Panc1 (cell line): ENCODE measurements around the gene PAQR9. TPM values are rescaled to one million over a fixed set of nuclear protein-coding genes. Genes with fewer than 3 reads are reported as not detected.

Experiments used
- ATAC-seq: fragments of 200-7000 bp; cut with Tn5 transposase; 2 replicates; pipeline ENCODE4 v1.9.1; 2020; ENCODE audit warnings: mild to moderate bottlenecking, moderate library complexity
- BruUV-seq: library from RNA; stranded (reverse); fragments of 400-500 nt; replicated peaks from 2 replicates; lab custom pipeline; 2021; lab: Mats Ljungman, UMichigan
- CTCF ChIA-PET: fragments of 300-600 bp; sonication (Branson Sonifier 250); formaldehyde crosslinking; loops from one replicate; lab custom pipeline; 2022; ENCODE audit warnings: antibody characterized with exemption; lab: Charles Lee
- POLR2A ChIA-PET: fragments of 300-600 bp; sonication (Branson Sonifier 250); formaldehyde crosslinking; loops from one replicate; lab custom pipeline; 2022; ENCODE audit warnings: antibody characterized with exemption; lab: Charles Lee
- DNase-seq: peaks from one replicate; pipeline ENCODE4 v3.0.0-alpha.2; 2010; ENCODE audit warnings: low read depth, low spot score
- H3K27ac ChIP-seq: 2 replicates; pipeline ENCODE4 v1.5.1; 2011; ENCODE audit warnings: mild to moderate bottlenecking, low read length, inconsistent platforms
- H3K27me3 ChIP-seq: fragments of 200-500 bp; sonication (Bioruptor generic); 2 replicates; pipeline ENCODE4 v1.6.0; 2014; ENCODE audit warnings: low read length, inconsistent platforms; ENCODE audit not compliant: control insufficient read depth, insufficient read depth
- H3K36me3 ChIP-seq: fragments of 200-500 bp; sonication (Bioruptor generic); 2 replicates; pipeline ENCODE4 v1.5.1; 2014; ENCODE audit warnings: inconsistent platforms, mild to moderate bottlenecking, low read length, moderate library complexity; ENCODE audit not compliant: control insufficient read depth, insufficient read depth
- H3K4me1 ChIP-seq: 2 replicates; pipeline ENCODE4 v1.5.1; 2011; ENCODE audit warnings: inconsistent platforms, mild to moderate bottlenecking, low read length, moderate library complexity; ENCODE audit not compliant: control insufficient read depth, insufficient read depth
- H3K4me3 ChIP-seq, 2 experiments: 2 replicates each; pipeline ENCODE4 v1.5.1; 2011 to 2012; ENCODE audit warnings: low read depth in 2 of 2, low read length in 2 of 2, mild to moderate bottlenecking in 2 of 2, inconsistent platforms in 1 of 2, moderate library complexity in 1 of 2
- H3K9me3 ChIP-seq: fragments of 200-500 bp; sonication (Bioruptor generic); 2 replicates; pipeline ENCODE4 v1.5.1; 2014; ENCODE audit warnings: low read depth, mild to moderate bottlenecking, inconsistent platforms, low read length, moderate library complexity; ENCODE audit not compliant: control insufficient read depth, insufficient read depth
- POLR2AphosphoS5 ChIP-seq: IDR thresholded peaks from 2 replicates; pipeline ENCODE4 v1.6.1; 2012; ENCODE audit warnings: mild to moderate bottlenecking, low read depth, low read length, moderate library complexity
- SIN3A ChIP-seq: IDR thresholded peaks from 2 replicates; pipeline ENCODE4 v1.6.1; 2012; ENCODE audit warnings: low read depth, mild to moderate bottlenecking, low read length, moderate library complexity, borderline replicate concordance; ENCODE audit not compliant: insufficient read depth
- TCF7L2 ChIP-seq: IDR thresholded peaks from 2 replicates; pipeline ENCODE4 v1.6.1; 2011; ENCODE audit warnings: mild to moderate bottlenecking, low read depth, low read length, inconsistent platforms
- in situ Hi-C: cut with HindIII; loops from 2 replicates; pipeline ENCODE4 v1.10.0; 2016; ENCODE audit warnings: low sequenced_read_pairs, low pct_unique_long_range_greater_than_20kb
- intact Hi-C: fragments of 100-400 bp; cut with micrococcal nuclease; formaldehyde crosslinking; loops from one replicate; pipeline ENCODE4 v1.10.0; 2022; ENCODE audit not compliant: unreplicated experiment
- total RNA-seq: library from RNA; stranded (reverse); gene quantifications from one replicate; pipeline ENCODE4 v1.2.1, GENCODE V29; 2021; ENCODE audit not compliant: unreplicated experiment
- TF ChIP-seq, protein P1 (sequence below), 2 experiments: IDR thresholded peaks; 2 replicates each; pipeline ENCODE4 v1.6.1; 2011 to 2012; ENCODE audit warnings: low read depth in 2 of 2, control low read depth in 1 of 2, low read length in 1 of 2, mild to moderate bottlenecking in 1 of 2, moderate library complexity in 1 of 2; ENCODE audit not compliant: insufficient read depth in 1 of 2
- TF ChIP-seq, protein P2 (sequence below): fragments of 450-650 bp; IDR thresholded peaks from 2 replicates; pipeline ENCODE4 v1.5.1; 2017; ENCODE audit warnings: mild to moderate bottlenecking

The PAQR9 gene
- total RNA-seq, 1 experiment from 2014 or later, result 0.36 TPM

DNA sequence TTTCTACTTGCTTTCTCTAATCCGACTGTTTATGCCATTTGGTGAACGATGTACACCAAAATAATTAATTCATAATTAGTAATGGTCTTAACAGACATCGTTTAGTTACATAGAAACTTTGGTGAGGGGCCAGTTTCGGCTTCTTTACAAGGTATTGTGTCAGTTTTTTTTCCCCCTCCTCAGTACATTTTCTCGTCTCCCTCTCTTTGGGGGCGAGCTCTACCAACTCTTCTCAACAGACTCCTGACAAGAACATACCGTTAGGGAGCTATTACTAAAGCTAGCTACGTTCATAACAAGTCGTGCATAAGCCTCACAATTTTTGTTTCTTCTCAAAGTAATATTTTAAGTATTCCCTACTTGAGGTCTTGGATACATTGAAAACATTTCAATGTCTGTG lies 39.3 kb upstream of the PAQR9 start:
- Histone ChIP-seq H3K9me3 (no peaks in the 10 kb centered on the region), H3K36me3 (peaks cover 7% of the 10 kb centered on the region; the same call in 1 of the 2 replicates), H3K27ac (peak overlapping the region; percentile 99), H3K4me3 (peak overlapping the region; percentile 96 to 97), H3K4me1 (peaks cover 43% of the 10 kb centered on the region), H3K27me3 (no peaks in the 10 kb centered on the region)
- POLR2A ChIA-PET, result interaction anchor here (0.6 kb wide), 2 partner anchors 632 to 637 kb away, joined by 4 to 10 read pairs; no protein-coding TSS in a partner anchor
- ATAC-seq, result no peak
- in situ Hi-C loops (no loop called here), intact Hi-C loops (no loop called here)
- CTCF ChIA-PET, result no interaction called here
- BruUV-seq, result no TSS peak
- DNase-seq, result no peak
- TF ChIP-seq, protein P1, sequence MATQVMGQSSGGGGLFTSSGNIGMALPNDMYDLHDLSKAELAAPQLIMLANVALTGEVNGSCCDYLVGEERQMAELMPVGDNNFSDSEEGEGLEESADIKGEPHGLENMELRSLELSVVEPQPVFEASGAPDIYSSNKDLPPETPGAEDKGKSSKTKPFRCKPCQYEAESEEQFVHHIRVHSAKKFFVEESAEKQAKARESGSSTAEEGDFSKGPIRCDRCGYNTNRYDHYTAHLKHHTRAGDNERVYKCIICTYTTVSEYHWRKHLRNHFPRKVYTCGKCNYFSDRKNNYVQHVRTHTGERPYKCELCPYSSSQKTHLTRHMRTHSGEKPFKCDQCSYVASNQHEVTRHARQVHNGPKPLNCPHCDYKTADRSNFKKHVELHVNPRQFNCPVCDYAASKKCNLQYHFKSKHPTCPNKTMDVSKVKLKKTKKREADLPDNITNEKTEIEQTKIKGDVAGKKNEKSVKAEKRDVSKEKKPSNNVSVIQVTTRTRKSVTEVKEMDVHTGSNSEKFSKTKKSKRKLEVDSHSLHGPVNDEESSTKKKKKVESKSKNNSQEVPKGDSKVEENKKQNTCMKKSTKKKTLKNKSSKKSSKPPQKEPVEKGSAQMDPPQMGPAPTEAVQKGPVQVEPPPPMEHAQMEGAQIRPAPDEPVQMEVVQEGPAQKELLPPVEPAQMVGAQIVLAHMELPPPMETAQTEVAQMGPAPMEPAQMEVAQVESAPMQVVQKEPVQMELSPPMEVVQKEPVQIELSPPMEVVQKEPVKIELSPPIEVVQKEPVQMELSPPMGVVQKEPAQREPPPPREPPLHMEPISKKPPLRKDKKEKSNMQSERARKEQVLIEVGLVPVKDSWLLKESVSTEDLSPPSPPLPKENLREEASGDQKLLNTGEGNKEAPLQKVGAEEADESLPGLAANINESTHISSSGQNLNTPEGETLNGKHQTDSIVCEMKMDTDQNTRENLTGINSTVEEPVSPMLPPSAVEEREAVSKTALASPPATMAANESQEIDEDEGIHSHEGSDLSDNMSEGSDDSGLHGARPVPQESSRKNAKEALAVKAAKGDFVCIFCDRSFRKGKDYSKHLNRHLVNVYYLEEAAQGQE (IDR thresholded peaks at IDR 0.05; ENCODE audit: insufficient read depth in 1 of 2, low read depth in 2 of 2, low read length in 1 of 2), result no peak
- 0 out of 2 replicates have a peak, but pooled peaks have one; percentile 55 for TF ChIP-seq SIN3A

DNA sequence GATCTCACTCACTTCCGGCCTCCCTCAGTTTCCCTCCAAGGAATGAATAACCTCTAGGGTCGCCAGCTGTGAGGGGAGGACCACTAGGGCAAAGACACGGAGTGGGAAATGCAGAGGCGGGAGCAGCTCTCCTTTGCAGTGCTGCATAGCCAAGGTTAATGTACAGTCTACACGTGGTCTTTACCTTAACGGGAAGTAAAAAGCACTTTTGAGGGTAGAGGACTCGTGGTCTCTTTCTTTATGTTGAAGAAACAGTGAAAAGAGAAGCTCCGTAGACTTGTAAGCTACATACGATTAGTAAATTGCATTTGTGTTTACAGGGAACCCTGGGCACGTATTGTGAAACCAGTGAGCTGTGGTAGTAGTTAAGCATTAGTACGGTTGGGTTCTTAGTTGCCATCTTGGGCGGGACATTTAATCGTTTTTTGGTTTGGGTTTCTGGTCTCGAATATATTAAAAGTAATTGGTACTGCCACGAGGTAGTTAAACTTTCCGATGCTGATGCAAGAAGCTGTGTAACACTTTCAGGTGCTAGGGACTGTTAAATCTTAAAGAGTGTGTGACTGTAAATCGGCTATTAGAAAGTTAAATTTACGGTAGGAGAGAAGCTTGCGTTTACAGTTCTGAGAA lies 38.7 kb upstream of the PAQR9 start:
- POLR2A ChIA-PET, result interaction anchor here (0.6 to 0.7 kb wide), 3 partner anchors 17 to 638 kb away, joined by 3 to 10 read pairs (median 4); no protein-coding TSS in a partner anchor
- ATAC-seq, result peak; percentile 35
- CTCF ChIA-PET, result no interaction called here
- Histone ChIP-seq H3K27me3 (no peaks in the 10 kb centered on the region), H3K27ac (peak overlapping the region; percentile 99), H3K4me3 (peak overlapping the region; percentile 96 to 97), H3K9me3 (no peaks in the 10 kb centered on the region), H3K4me1 (peaks cover 48% of the 10 kb centered on the region), H3K36me3 (peaks cover 7% of the 10 kb centered on the region; the same call in 1 of the 2 replicates)
- TF ChIP-seq POLR2AphosphoS5 (0 out of 2 replicates have a peak, but pooled peaks have one; percentile 27), TCF7L2 (no peak)
- no TSS peak for BruUV-seq
- intact Hi-C loops (no loop called here), in situ Hi-C loops (no loop called here)
- DNase-seq, result no peak

DNA sequence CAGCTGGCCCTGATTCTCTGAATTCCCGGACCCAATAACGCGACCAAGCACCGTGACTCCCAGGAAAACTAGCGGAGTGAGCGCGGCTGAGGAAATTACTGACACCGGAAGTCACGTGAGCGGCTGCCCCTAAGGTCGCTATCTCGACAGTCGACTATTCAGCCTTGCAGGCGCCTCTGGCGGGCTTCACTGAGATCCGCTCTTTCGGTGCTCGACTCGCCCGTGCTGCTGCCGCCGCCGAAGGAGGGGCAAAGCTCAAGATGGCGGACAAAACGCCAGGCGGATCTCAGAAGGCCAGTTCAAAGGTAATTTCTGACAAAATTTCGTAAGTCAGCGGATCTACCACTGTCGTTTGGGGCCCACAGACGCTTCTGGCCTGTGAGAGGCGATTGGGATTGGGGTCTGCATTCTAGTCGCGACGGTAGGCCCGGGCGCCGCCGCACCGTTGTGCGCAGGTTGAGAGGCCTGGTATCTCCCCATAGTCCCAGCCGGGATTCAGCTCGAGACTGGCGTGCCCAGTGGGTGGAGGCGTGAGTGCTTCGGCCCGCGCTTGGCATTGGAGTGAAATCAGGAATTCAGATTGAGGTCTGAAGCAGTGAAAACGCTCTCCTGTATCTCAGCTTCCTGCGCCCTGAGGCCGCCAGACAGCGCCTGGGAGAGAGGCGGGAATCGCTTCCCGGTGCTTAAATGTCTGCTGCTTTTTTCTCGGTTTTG lies 38.1 kb upstream of the PAQR9 start, which contains the start of gene U2SURP:
Gene U2SURP (plus strand): TSS at position 202 of the 714 bp plus-strand sequence. CDS start 59 bp downstream, at position 261.
- Histone ChIP-seq H3K4me3 (peak within 1 kb of the TSS; percentile 96 to 97), H3K9me3 (no peaks in the 10 kb centered on the region), H3K27ac (peak within 1 kb of the TSS; percentile 99), H3K27me3 (no peaks in the 10 kb centered on the region), H3K36me3 (peaks cover 7% of the 10 kb centered on the region; the same call in 1 of the 2 replicates), H3K4me1 (peaks cover 48% of the 10 kb centered on the region)
- in situ Hi-C loops (no loop called here), intact Hi-C loops (no loop called here)
- ChIA-PET POLR2A (interaction anchor here (0.6 to 0.7 kb wide), 2 partner anchors 18 to 48 kb away, joined by 3 to 7 read pairs; no protein-coding TSS in a partner anchor), CTCF (interaction anchor here (0.6 kb wide), 1 partner anchor 172 kb away, joined by 8 read pairs; no protein-coding TSS in a partner anchor)
- TF ChIP-seq SIN3A (peak; percentile 90; the same call in 1 of the 2 replicates), TCF7L2 (peak; percentile 85), POLR2AphosphoS5 (peak; percentile 96)
- TF ChIP-seq, protein P1 (IDR thresholded peaks at IDR 0.05; ENCODE audit: insufficient read depth in 1 of 2, low read depth in 2 of 2, low read length in 1 of 2), result no peak
- TF ChIP-seq, protein P2, sequence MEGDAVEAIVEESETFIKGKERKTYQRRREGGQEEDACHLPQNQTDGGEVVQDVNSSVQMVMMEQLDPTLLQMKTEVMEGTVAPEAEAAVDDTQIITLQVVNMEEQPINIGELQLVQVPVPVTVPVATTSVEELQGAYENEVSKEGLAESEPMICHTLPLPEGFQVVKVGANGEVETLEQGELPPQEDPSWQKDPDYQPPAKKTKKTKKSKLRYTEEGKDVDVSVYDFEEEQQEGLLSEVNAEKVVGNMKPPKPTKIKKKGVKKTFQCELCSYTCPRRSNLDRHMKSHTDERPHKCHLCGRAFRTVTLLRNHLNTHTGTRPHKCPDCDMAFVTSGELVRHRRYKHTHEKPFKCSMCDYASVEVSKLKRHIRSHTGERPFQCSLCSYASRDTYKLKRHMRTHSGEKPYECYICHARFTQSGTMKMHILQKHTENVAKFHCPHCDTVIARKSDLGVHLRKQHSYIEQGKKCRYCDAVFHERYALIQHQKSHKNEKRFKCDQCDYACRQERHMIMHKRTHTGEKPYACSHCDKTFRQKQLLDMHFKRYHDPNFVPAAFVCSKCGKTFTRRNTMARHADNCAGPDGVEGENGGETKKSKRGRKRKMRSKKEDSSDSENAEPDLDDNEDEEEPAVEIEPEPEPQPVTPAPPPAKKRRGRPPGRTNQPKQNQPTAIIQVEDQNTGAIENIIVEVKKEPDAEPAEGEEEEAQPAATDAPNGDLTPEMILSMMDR, result no peak
- TSS peak; percentile 83 for BruUV-seq
- peak; percentile 90 for ATAC-seq
- peak; percentile 98 for DNase-seq
